PC-9 (cell line): ENCODE measurements around the gene GRID2IP.

ENCODE experiments used
- CTCF ChIP-seq: fragments of 200-600 bp; sonication (generic); conservative IDR thresholded peaks from 2 replicates; pipeline ENCODE4 v1.6.1; 2017; ENCODE audit warnings: mixed run types, antibody characterized with exemption, mild to moderate bottlenecking, moderate library complexity
- EZH2 ChIP-seq: fragments of 200-600 bp; sonication (generic); IDR thresholded peaks from 2 replicates; pipeline ENCODE4 v1.8.0; 2017; ENCODE audit warnings: antibody characterized with exemption, low read depth

GRCh38 chr7:6510476-6511133 is 40.7 kb downstream of the GRID2IP start:
- TF ChIP-seq CTCF (no peak), EZH2 (no peak)
